ENCODE measurements around the gene CD300LG.

DNA sequence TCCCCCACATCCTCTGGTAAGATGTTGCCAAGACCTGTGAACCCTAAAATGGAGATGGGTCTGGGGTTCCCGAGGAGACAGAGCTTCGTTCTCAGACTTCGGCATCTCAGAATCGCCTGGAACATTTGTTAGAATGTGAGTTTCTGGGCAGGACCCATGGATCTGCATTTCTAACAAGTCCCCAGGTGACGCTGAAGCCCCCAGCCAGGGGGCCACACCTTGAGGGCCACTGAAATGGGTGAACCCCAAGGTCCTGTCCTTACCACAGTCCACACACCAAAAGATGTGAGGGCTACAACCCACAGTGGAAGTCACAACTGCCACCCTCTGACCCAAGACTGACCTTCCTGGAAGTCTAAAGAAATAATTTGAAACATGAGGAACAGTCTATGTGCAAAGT, 28.0 kb upstream of the CD300LG start:
- no peak for TF ChIP-seq CTCF (IDR thresholded peaks at IDR 0.05)
- no peak for TF ChIP-seq POLR2A (IDR thresholded peaks at IDR 0.05)
- TF ChIP-seq POLR2AphosphoS5 (IDR thresholded peaks at IDR 0.05) = no peak

Data from prostate gland (tissue), 2 donors.